Right kidney (tissue), 1 donor: ENCODE results near the gene RAD51B.
A peak's percentile ranks its signal among the peaks of the same experiment; 100 is the strongest.

Source experiments
- DNase-seq: peaks from one replicate; pipeline ENCODE4 v3.0.0-alpha.2; 2016

Gene RAD51B

GRCh38 chr14:68708343-68708742 is 888.8 kb downstream of the RAD51B start:
- no peak for DNase-seq

DNA sequence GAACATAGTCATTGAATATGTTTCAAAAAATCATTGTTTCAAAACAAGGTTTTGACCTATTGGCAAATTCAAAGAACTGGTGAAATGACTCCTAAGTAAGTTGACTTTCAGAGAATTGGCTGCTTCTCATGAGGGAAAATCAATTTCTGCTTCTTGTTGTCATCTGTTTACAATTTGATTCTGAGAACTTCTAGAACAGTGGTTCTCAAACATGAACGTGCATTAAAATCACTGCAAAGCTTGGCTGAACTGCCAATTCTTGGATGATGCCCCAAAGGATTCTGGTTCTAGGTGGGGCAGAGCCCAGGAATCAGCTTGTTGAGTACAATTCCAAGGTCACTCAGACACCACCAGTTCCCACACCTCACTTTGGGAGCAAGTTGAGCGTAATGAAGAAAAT is 889.4 kb downstream of the RAD51B start:
- DNase-seq: no peak

DNA sequence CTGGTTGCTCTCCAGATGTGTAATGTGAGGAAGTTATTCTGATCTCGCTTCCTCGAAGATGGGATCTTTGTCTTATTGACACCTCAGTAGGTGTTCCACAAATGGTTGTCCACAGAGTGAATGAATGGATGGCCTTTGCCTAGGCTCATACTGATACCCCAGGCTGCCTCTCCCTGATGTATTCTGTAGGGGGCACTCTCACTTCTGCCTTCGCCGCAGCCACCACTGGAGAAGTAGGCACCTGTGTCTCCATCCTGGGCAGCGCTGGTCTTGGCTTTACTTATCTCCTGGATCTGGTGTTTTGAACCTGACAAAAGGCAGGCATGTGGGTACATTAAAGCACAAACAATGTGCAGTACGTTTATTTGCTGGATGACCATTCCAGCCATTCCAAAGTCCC is 891.2 kb downstream of the RAD51B start:
- no peak for DNase-seq

DNA sequence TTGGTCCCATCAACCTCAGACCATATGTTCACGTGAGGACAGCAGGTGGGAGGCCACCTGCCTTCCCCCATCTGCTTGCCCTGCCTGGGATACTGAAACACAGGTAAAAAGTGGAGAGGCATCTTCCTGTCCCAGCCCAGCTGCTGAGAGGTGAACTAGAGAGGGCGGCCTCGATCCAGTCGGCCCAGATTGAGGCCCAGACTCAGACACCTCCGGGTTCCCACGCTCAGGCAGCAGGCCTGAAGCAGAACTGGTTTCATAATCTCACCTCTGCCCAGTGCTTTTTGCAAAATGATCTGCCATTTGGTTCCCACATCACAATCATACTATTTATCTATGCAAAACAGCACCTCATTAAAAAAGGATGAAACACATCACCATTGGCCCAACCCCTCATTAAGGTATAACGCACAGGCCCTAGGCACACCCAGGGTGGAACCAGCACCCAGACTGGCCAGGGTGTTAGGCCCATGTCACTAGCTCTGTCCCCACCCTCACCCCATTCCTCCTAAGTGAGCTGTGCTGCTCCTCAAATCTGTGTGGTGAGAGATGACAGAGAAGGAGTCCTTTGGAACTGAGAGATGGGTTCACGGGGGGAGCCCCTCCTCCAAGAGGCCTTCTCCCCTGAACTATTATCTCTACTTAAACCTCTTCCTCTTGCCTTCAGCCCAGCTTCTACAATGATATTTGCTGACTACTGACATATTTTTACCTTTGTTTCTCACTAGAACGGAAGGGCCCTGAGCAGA is 892.2 kb downstream of the RAD51B start:
- DNase-seq: no peak

- DNase-seq: no peak
Observed at GRCh38 chr14:68712703-68713370, 893.3 kb downstream of the RAD51B start.

GRCh38 chr14:68713782-68714181 is 894.2 kb downstream of the RAD51B start:
- no peak for DNase-seq

- DNase-seq: no peak
Observed at GRCh38 chr14:68714991-68715924, 895.7 kb downstream of the RAD51B start.

GRCh38 chr14:68716698-68717097 is 897.1 kb downstream of the RAD51B start:
- no peak for DNase-seq

- no peak for DNase-seq
Observed at GRCh38 chr14:68718023-68718990, 898.7 kb downstream of the RAD51B start.

GRCh38 chr14:68719634-68720384 is 900.2 kb downstream of the RAD51B start:
- DNase-seq: no peak

DNA sequence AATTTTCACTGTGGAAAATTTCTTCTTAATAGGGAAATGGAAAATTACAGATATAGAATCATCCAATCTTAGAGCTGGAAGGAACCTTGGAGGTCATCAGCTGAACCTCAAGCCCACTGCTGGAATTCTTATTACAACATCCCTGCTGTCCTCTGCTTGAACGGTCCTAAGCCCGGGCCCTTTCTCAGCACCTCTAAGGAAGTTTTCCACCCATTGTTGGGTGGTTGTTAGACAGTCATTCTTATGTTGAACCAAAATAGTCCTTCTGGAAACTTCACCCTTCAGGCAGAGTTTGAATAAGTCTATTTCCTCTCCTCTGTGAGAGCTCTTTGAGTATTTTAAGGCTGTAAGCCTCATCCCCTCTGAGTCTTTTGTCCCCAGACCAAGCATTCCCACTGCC is 902.6 kb downstream of the RAD51B start:
- DNase-seq: no peak

DNA sequence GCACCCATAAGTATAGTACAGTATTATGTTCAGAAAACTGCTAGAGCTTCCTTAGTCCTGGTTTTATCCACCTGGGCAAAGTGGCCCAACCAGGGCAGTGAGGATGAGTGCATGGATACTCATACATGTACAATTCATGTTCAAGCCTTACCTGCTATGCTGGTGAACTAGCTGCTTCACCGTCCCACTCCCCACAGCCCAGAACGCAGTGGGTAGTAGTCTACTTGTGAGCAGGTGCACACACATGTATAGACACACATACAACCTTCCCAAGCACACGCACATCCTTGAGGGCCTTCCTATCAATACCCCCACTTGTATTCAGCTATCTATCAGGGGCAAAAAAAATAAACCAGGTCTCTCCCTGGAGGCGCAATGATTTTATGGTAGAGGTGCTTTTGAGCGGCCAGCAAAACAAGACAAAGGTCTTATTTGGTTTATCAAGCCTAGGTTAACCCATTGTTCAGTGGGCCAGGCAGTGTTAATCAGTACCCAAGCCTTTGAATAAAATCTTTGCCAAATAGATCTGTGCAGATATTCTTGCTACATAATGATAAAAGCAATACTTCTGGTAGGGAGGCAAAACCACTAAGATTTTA is 903.5 kb downstream of the RAD51B start:
- DNase-seq: no peak

GRCh38 chr14:68723808-68724268 is 904.3 kb downstream of the RAD51B start:
- DNase-seq: no peak

DNA sequence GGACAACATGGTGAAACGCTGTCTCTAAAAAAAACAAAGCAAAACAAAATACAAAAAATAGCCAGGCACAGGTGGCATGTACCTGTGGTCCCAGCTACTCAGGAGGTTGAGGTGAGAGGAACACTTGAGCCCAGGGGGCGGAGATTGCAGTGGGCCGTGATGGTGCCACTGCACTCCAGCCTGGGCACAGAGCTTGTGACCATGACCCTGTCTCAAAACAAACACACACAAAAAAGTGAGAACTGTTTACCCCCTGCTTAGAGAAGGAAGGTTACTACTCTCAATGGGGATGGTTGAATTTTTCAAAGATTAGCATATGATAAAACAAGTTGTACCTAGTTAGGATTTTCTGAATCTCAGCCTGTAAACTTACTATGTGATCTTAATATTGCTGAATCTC is 905.3 kb downstream of the RAD51B start:
- DNase-seq: no peak

- DNase-seq: no peak
Observed at GRCh38 chr14:68726093-68726695, 906.6 kb downstream of the RAD51B start.

GRCh38 chr14:68727315-68728047 is 907.9 kb downstream of the RAD51B start:
- DNase-seq: peak; percentile 23

DNA sequence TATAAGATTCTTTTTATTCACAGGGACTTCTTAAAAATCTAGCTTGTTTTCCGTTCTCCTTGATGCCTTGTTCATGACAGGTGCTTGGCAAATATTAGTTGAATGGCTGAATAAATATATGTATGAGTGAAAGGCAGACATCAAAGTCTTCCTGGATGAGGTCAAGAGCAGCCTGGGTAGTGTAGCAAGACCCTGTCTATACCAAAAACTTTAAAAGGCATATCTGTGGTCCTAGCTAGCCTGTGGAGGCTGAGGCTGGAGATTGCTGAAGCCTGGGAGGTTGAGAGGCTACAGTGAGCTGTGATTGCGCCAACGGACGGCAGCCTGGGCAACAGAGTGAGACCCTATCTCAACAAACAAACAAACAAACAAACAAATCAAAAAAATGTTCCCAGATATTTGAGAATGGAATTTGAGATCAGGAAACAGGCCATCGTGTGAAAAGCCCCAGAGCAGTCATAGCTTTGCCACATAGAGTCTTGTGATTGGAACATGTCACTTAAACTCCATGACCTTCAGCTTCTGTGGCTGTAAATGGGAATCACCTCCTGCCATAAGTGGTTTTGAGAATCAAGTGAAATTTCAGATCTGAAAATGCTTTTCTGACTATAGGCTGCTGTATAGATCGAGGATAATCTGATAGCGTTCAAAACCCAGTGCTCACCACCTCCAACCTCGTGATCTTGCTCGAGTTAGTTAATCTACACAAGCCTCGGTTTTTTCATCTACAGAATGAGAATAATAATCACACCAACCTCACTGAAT is 908.9 kb downstream of the RAD51B start:
- no peak for DNase-seq

DNA sequence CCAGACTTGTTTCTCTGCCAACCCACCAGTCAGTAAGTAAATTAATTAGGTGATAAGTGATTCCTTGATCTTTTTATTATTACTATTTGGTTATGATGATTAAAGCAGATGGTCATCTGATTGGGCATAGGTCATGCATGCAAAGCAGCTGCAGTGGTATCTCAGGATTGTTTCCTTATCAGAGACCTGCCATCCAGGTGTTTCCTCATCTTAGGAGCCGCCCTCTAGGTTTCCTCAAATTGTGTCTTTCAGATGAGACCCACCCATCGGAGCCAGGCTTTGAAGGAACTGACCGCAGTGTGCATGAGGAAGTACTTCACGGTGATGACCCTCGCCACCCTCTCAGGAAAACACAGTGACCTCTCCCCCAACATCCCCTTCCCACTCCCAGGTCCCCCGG is 910.0 kb downstream of the RAD51B start:
- DNase-seq: no peak
